ENCODE results near the gene NRF1. TPM values are rescaled to one million over a fixed set of nuclear protein-coding genes. Genes with fewer than 3 reads are reported as not detected.

NRF1 gene
- total RNA-seq, 1 donor from 2014 or later = 6.6 TPM

DNA sequence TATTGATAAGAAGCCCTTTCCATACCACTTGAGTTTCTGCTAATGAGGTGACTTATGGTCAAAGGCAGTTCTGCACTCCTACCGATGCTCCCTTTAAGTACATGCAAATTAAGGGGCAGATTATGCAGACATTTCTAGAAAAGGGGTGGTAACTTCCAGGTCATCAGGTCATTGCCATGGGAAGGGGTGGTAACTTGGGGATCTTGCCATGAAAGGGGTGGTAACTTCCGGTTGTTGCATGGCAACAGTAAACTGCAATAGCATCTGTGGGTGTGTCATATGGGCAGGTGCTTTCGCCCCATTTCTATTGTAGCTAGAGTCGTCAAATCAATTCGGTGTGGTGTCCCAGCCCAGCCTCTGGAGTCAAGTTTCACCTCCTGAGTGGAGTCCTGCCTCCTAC, 190.4 kb downstream of the NRF1 start:
- TF ChIP-seq, protein P1, sequence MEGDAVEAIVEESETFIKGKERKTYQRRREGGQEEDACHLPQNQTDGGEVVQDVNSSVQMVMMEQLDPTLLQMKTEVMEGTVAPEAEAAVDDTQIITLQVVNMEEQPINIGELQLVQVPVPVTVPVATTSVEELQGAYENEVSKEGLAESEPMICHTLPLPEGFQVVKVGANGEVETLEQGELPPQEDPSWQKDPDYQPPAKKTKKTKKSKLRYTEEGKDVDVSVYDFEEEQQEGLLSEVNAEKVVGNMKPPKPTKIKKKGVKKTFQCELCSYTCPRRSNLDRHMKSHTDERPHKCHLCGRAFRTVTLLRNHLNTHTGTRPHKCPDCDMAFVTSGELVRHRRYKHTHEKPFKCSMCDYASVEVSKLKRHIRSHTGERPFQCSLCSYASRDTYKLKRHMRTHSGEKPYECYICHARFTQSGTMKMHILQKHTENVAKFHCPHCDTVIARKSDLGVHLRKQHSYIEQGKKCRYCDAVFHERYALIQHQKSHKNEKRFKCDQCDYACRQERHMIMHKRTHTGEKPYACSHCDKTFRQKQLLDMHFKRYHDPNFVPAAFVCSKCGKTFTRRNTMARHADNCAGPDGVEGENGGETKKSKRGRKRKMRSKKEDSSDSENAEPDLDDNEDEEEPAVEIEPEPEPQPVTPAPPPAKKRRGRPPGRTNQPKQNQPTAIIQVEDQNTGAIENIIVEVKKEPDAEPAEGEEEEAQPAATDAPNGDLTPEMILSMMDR (conservative IDR thresholded peaks at IDR 0.05; ENCODE audit: low read depth, low read length) = no peak

DNA sequence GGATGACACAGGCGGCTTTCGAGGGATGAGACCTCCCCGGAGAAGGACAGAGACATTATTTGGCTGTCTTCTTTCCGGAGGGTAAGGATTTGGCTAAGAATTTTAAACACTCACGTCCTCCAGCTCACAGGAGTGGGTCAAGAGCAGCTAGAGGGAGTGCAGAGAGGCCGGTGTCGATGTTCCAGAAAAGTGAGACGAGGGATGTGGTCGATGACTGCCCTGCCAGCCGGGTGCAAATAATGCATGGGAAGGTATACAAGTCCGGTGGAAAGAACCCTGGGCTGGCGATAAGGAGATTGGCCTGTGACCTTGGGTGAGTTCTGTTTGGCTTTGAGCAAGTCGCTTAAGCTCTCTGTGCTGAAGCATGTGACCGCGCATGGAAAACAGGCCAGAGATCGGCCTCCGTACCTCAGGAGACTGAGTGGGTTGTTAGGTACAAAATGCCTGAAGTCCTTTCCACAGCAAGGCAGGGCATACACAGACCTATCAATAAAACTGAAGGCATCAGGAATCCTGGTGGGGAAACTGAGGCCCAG, 192.1 kb downstream of the NRF1 start:
- no peak for DNase-seq (ENCODE audit: low read depth)
- no peak overlapping the region for H3K4me3 ChIP-seq (ENCODE audit: low read depth, low read length)
- TF ChIP-seq, protein P1 (conservative IDR thresholded peaks at IDR 0.05; ENCODE audit: low read depth, low read length) = no peak

More for the DNA sequence above, 190.4 kb downstream of the NRF1 start:
- no peak for DNase-seq (ENCODE audit: low read depth)
- H3K4me3 ChIP-seq (ENCODE audit: low read depth, low read length) = no peak overlapping the region

DNA sequence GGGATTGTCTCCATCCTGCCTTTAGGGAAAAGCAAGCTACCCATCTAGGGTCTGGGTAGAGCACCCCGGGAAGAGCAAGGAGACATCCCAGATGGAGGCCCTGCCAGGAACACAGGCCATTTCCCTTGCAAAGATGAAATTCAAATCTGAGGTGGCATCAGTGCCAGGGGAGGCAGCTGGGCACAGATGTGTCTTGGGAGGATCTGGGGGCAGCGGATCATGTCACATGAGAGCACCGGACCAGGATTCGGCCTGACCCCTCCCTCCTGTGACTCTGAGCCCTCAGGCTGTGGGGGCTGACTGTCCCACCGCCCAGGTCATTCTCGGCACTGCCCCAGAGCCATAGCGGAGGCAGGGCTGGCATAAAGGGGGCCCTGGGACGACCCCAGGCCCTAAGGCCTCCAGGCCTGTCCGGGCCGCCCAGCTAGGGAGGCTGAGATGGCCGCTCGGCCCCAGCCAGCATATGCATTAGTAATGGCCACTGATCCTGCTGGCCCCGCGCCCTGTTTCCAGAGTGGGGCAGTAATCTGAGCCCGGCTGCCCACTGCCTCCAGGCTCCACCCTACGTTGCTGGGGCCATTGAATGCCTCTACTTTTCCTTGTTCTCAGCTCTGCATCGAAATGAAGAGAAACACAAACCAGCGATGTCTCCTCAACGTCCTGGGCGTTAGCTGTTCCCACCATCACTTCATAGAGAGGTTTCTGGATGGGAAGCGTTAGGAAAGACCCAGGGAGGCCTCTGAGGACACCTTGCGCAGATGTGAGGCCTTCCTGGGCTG, 192.8 kb downstream of the NRF1 start:
- TF ChIP-seq, protein P1 (conservative IDR thresholded peaks at IDR 0.05; ENCODE audit: low read depth, low read length) = no peak
- no peak overlapping the region for H3K4me3 ChIP-seq (ENCODE audit: low read depth, low read length)
- DNase-seq (ENCODE audit: low read depth) = no peak

DNA sequence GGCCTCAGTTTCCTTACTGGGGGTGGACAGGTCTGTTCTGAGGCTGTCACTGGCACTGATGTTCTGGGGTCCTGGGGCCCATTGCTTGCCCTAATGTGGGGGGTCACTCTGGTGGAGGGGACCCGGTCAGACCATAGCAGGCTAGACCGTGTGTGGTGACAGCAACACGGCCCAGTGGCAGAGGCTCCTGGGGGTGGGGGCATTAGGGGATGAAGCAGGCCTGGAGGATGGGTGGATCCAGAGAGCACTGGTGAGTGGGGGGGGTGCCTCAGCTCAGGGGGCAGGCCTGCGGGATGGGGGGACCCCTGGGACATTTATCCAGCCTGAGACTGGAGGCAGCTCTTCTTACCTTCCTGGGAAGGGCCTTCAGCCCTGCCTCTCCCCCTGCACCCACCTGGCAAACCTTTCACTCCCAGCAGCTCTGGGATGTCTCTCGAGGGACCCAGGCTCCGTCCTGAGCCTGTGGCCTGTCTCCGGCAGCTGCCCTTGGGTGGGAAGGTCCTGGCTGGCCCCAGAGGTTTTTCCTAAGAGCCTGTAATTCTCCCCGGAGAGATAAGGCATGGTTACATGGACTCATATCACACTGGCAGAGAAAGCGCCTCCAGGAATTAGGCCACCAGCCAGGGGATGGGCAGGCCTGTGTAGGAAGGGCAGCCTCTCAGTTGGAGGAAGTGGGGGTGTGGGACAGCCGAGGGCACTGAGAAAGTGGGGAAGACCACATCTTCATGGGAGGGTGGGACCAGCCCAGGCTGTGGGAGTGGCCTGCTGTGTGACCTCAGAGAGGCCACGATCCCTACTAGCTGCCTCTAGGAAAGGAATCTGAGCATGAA, 193.6 kb downstream of the NRF1 start:
- TF ChIP-seq, protein P1 (conservative IDR thresholded peaks at IDR 0.05; ENCODE audit: low read depth, low read length) = no peak
- H3K4me3 ChIP-seq (ENCODE audit: low read depth, low read length) = no peak overlapping the region

More for the DNA sequence above, 193.6 kb downstream of the NRF1 start:
- no peak for DNase-seq (ENCODE audit: low read depth)

Other genes with a start within 250 kb of the NRF1 start
- gene STRIP2, start 177.3 kb upstream of the NRF1 start, total RNA-seq = 6.3 and 6.9 TPM in 2 replicates
- gene SMKR1, start 109.2 kb upstream of the NRF1 start, total RNA-seq = 0.94 TPM in 1 of 2 replicates, not detected in the other